K562 (cell line): ENCODE measurements around the gene CAMKV. TPM values are rescaled to one million over a fixed set of nuclear protein-coding genes. Genes with fewer than 3 reads are reported as not detected.

ENCODE experiments used
- ATAC-seq: fragments of 200-7000 bp; cut with Tn5 transposase; 3 replicates; pipeline ENCODE4 v1.9.1; 2020; ENCODE audit warnings: moderate library complexity
- BruUV-seq: library from RNA; stranded (reverse); fragments of 400-500 nt; replicated peaks from 2 replicates; lab custom pipeline; 2021; lab: Mats Ljungman, UMichigan
- CTCF ChIA-PET: fragments of 300-600 bp; formaldehyde crosslinking; extraction: SDS; loops from one replicate; lab custom pipeline; 2021; ENCODE audit warnings: low intra/inter-chr PET ratio; lab: Yijun Ruan, JAX
- POLR2A ChIA-PET: fragments of 300-600, 350-650 bp; sonication (Branson Sonifier 250); formaldehyde crosslinking; extraction: SDS; loops from one replicate; lab custom pipeline; 2021; ENCODE audit warnings: antibody characterized with exemption, inconsistent platforms; lab: Yijun Ruan, JAX
- DNase-seq, 4 experiments: peaks; one replicate each; pipeline versions ENCODE4 v3.0.0 to v3.0.0-alpha.2; 2011 to 2018; ENCODE audit warnings: low spot score in 3 of 4, mixed read lengths in 3 of 4; ENCODE audit errors: extremely low read depth in 1 of 4
- FAIRE-seq: peaks from 2 replicates; lab custom pipeline; 2011; peaks lifted over from hg19 to GRCh38; lab: Jason Lieb, UNC
- H2AFZ ChIP-seq: 2 replicates; pipeline ENCODE4 v1.6.0; 2011; ENCODE audit warnings: low read depth, low read length, control low read depth, inconsistent platforms
- H3K27ac ChIP-seq: fragments of 200-600 bp; 3 replicates; pipeline ENCODE4 v1.8.0; 2011; ENCODE audit warnings: low read depth, mild to moderate bottlenecking, control low read depth, inconsistent platforms, low read length, moderate library complexity, mixed read lengths; ENCODE audit errors: extremely low read depth
- H3K27me3 ChIP-seq, 2 experiments: fragments of 300-600 bp in 1 of 2; 2 replicates in 1 of 2; 3 replicates in 1 of 2; pipeline versions ENCODE4 v1.6.0 to v1.8.0; 2011; ENCODE audit warnings: inconsistent platforms in 2 of 2, low read length in 2 of 2, mild to moderate bottlenecking in 1 of 2, mixed read lengths in 1 of 2, moderate library complexity in 1 of 2; ENCODE audit not compliant: control insufficient read depth in 2 of 2, insufficient read depth in 2 of 2
- H3K36me3 ChIP-seq: fragments of 300-600 bp; 3 replicates; pipeline ENCODE4 v1.8.0; 2011; ENCODE audit warnings: mild to moderate bottlenecking, low read length, inconsistent platforms; ENCODE audit not compliant: control insufficient read depth, insufficient read depth
- H3K4me1 ChIP-seq, 2 experiments: fragments of 200-600 bp in 1 of 2; replicated peaks in 1 of 2; 2 replicates in 1 of 2; 3 replicates in 1 of 2; pipeline versions ENCODE4 v1.5.1 to v1.8.0; 2011; ENCODE audit warnings: inconsistent platforms in 2 of 2, low read length in 2 of 2, mild to moderate bottlenecking in 1 of 2, mixed read lengths in 1 of 2, moderate library complexity in 1 of 2; ENCODE audit not compliant: control insufficient read depth in 2 of 2, insufficient read depth in 2 of 2
- H3K4me2 ChIP-seq: 2 replicates; pipeline ENCODE4 v1.6.1; 2011; ENCODE audit warnings: low read length, control low read depth, inconsistent platforms, mixed read lengths; ENCODE audit not compliant: insufficient read depth
- H3K4me3 ChIP-seq: fragments of 200-600 bp; sonication (generic), shearing (Covaris generic); 2 replicates; pipeline ENCODE4 v1.5.1; 2016; ENCODE audit warnings: control low read depth, inconsistent platforms
- H3K79me2 ChIP-seq: fragments of 200-600 bp; 3 replicates; pipeline ENCODE4 v1.8.0; 2011; ENCODE audit warnings: low read length, inconsistent platforms; ENCODE audit not compliant: control insufficient read depth, insufficient read depth
- H3K9ac ChIP-seq, 2 experiments: 2 replicates each; pipeline versions ENCODE4 v1.6.0 to v1.6.1; 2011; ENCODE audit warnings: low read depth in 2 of 2, low read length in 2 of 2, control low read depth in 1 of 2, inconsistent platforms in 1 of 2, mild to moderate bottlenecking in 1 of 2, mixed read lengths in 1 of 2; ENCODE audit not compliant: insufficient read depth in 1 of 2
- H3K9me1 ChIP-seq: one replicate; pipeline ENCODE4 v1.6.0; 2011; ENCODE audit warnings: inconsistent platforms, mild to moderate bottlenecking, low read length, moderate library complexity; ENCODE audit not compliant: control insufficient read depth, insufficient read depth
- H3K9me3 ChIP-seq: replicated peaks from 2 replicates; pipeline ENCODE4 v1.5.1; 2011; ENCODE audit warnings: low read depth, low read length, inconsistent platforms; ENCODE audit not compliant: control insufficient read depth, insufficient read depth
- H4K20me1 ChIP-seq: replicated peaks from 2 replicates; pipeline ENCODE4 v1.6.1; 2011; ENCODE audit warnings: low read length, inconsistent platforms, mixed read lengths; ENCODE audit not compliant: control insufficient read depth, insufficient read depth
- ZNF316 ChIP-seq: fragments of 450-650 bp; IDR thresholded peaks from 2 replicates; pipeline ENCODE4 v1.6.1; 2016
- WGBS: fragments of 100-300 bp; shearing (Covaris generic); methylation state at CpG from one replicate; pipeline ENCODE4 v1.1.6; 2016; ENCODE audit warnings: low coverage, mixed read lengths; ENCODE audit not compliant: insufficient coverage; ENCODE audit errors: missing lambda C conversion rate; 5-methylcytosine and 5-hydroxymethylcytosine counted together
- in situ Hi-C: fragments of 300-500 bp; cut with MboI; formaldehyde crosslinking; loops from 4 replicates; pipeline ENCODE4 v1.15.0; 2018; ENCODE audit warnings: inconsistent platforms, mixed read lengths
- intact Hi-C: fragments of 100-400 bp; cut with micrococcal nuclease; formaldehyde crosslinking; loops from 2 replicates; pipeline ENCODE4 v1.14.2; 2022
- polyA plus RNA-seq, 8 experiments: library from polyadenylated mRNA; depleted of rRNA in 4 of 8; stranded (reverse) in 5 of 8; unstranded in 3 of 8; fragments of >200 nt; fragmentation: Nextera tagmentation in 2 of 8; fragmentation: Illumina TruSeq in 1 of 8; extraction: Ambion mirVana in 2 of 8; extraction: Trizol in 1 of 8; gene quantifications; 2 replicates each; pipeline versions ENCODE4 v1.2.1 to v1.2.3, GENCODE V29; 2011 to 2014; ENCODE audit warnings: inconsistent platforms in 1 of 8, missing spikeins in 1 of 8
- total RNA-seq, 7 experiments: library from RNA; depleted of rRNA in 6 of 7; stranded (reverse); fragments of >200 nt in 6 of 7; fragmentation: Illumina TruSeq in 2 of 7; extraction: Trizol in 2 of 7; gene quantifications; 2 replicates each; pipeline versions ENCODE4 v1.2.1 to v1.2.3, GENCODE V29; 2011 to 2021; ENCODE audit warnings: low replicate concordance in 1 of 7
- TF ChIP-seq, protein P1 (sequence below), 2 experiments: fragments of 150-350 bp in 1 of 2; IDR thresholded peaks; 2 replicates each; pipeline ENCODE4 v1.6.1; 2012 to 2016; ENCODE audit warnings: low read depth in 2 of 2, low read length in 2 of 2, mild to moderate bottlenecking in 1 of 2, moderate library complexity in 1 of 2

The CAMKV gene
- total and polyA plus RNA-seq, 9 of the 15 experiments (the other 6 are each of a cell fraction or from before 2014, with no cell fraction given): 0.08 to 2.7 (median 0.79) TPM

DNA sequence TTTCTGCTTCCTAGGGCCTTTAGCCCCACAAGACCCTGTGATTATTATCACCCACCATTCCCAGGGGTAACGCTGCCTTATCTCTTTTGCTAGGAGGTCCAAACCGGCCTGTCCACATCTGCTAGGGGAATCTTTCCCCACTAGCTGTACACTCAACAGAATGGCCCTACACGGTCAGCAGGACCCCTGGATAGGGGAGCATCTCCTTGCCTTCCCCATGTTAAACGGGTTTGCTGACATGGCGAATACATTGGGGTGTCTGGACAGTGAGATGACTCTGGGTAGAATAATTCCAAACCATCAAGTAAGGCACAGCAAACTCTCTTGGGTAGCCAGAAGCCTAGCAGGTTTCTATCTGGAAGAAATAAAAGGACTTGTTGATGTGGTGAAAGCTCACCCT, 14.0 kb downstream of the CAMKV start:
- in situ Hi-C loops: no loop called here
- Histone ChIP-seq H3K4me3 (peak overlapping the region; percentile 71), H3K27me3 (no peaks in the 10 kb centered on the region), H4K20me1 (no peaks in the 10 kb centered on the region), H3K27ac (peak overlapping the region; percentile 40; the same call in 1 of the 3 replicates), H3K9me3 (no peaks in the 10 kb centered on the region), H3K36me3 (peaks cover 5% of the 10 kb centered on the region; the same call in 1 of the 3 replicates), H3K4me2 (peak overlapping the region; percentile 90), H3K79me2 (peaks cover 23% of the 10 kb centered on the region)
- FAIRE-seq (no peak), DNase-seq (no peak)
- CTCF ChIA-PET: no interaction called here
- POLR2A ChIA-PET: interaction anchor here (1.0 kb wide), 1 partner anchor 10 kb away, joined by 4 read pairs; no protein-coding TSS in a partner anchor
- intact Hi-C loops: no loop called here
- TF ChIP-seq ZNF316: peak; percentile 66
- TF ChIP-seq, protein P1, sequence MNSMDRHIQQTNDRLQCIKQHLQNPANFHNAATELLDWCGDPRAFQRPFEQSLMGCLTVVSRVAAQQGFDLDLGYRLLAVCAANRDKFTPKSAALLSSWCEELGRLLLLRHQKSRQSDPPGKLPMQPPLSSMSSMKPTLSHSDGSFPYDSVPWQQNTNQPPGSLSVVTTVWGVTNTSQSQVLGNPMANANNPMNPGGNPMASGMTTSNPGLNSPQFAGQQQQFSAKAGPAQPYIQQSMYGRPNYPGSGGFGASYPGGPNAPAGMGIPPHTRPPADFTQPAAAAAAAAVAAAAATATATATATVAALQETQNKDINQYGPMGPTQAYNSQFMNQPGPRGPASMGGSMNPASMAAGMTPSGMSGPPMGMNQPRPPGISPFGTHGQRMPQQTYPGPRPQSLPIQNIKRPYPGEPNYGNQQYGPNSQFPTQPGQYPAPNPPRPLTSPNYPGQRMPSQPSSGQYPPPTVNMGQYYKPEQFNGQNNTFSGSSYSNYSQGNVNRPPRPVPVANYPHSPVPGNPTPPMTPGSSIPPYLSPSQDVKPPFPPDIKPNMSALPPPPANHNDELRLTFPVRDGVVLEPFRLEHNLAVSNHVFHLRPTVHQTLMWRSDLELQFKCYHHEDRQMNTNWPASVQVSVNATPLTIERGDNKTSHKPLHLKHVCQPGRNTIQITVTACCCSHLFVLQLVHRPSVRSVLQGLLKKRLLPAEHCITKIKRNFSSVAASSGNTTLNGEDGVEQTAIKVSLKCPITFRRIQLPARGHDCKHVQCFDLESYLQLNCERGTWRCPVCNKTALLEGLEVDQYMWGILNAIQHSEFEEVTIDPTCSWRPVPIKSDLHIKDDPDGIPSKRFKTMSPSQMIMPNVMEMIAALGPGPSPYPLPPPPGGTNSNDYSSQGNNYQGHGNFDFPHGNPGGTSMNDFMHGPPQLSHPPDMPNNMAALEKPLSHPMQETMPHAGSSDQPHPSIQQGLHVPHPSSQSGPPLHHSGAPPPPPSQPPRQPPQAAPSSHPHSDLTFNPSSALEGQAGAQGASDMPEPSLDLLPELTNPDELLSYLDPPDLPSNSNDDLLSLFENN (IDR thresholded peaks at IDR 0.05; ENCODE audit: low read depth in 2 of 2, low read length in 2 of 2): no peak
- TF ChIP-seq, all 486 proteins: peak for 1
- no peak overlapping the region; the same call in 1 of the 2 replicates for H2AFZ ChIP-seq
- peak overlapping the region; percentile 77 to 91; a peak in 3 of 4 replicates for H3K9ac ChIP-seq
- 0% methylated on average over 5 of the region's 5 CpGs for WGBS
- no peaks in the 10 kb centered on the region for H3K9me1 ChIP-seq
- H3K4me1 ChIP-seq: peaks cover 9 to 12% of the 10 kb centered on the region in 2 experiments; a peak in 4 of 5 replicates
- no TSS peak for BruUV-seq
- ATAC-seq: no peak
